ENCODE measurements around the gene PSMB2.

DNA sequence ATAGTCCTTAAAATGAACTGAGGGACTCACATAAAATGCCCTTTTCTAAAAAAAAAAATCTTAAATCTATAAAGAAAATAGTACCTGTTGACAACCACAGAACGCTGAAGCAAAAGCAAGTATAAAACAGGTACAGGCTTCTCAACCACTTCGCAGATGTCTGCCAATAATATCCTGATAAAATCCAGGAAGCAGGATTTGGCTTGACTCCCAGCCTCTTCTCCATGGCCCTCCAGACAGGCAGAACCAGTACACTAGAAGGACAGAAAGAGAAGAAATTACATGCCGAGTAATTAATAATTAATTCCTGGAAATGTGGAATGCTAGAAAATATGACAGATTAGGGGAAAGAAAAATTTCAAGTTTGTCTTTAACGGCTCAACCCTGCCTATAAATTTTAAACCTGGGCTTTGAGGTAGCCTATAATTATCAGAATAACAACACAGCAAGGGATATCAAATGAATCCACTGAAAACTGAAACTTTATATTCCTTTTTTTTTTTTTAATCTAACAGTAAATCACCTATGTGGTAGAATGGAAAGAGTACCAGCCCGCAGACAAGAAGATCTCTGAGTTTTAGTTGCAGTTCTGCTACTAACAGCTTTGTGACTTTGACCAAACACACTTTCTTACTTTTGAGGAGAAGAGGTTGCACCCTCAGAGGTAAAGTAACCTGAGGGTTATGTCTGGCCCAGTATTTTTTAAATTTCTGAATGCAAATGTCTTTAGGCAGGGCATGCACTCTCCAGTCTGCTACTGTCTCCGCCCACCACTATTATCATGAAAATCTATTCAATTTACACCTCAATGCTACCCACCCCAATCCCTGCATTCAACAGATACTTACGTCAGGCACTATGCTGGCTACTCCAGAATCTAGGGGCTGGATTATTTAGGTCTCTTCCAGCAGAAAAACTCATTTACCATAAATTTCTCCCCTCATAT lies 86.8 kb downstream of the PSMB2 start:
- TF ChIP-seq, protein P1, sequence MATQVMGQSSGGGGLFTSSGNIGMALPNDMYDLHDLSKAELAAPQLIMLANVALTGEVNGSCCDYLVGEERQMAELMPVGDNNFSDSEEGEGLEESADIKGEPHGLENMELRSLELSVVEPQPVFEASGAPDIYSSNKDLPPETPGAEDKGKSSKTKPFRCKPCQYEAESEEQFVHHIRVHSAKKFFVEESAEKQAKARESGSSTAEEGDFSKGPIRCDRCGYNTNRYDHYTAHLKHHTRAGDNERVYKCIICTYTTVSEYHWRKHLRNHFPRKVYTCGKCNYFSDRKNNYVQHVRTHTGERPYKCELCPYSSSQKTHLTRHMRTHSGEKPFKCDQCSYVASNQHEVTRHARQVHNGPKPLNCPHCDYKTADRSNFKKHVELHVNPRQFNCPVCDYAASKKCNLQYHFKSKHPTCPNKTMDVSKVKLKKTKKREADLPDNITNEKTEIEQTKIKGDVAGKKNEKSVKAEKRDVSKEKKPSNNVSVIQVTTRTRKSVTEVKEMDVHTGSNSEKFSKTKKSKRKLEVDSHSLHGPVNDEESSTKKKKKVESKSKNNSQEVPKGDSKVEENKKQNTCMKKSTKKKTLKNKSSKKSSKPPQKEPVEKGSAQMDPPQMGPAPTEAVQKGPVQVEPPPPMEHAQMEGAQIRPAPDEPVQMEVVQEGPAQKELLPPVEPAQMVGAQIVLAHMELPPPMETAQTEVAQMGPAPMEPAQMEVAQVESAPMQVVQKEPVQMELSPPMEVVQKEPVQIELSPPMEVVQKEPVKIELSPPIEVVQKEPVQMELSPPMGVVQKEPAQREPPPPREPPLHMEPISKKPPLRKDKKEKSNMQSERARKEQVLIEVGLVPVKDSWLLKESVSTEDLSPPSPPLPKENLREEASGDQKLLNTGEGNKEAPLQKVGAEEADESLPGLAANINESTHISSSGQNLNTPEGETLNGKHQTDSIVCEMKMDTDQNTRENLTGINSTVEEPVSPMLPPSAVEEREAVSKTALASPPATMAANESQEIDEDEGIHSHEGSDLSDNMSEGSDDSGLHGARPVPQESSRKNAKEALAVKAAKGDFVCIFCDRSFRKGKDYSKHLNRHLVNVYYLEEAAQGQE (tag by site-specific recombination; IDR thresholded peaks at IDR 0.05) = no peak
- TF ChIP-seq, protein P2, sequence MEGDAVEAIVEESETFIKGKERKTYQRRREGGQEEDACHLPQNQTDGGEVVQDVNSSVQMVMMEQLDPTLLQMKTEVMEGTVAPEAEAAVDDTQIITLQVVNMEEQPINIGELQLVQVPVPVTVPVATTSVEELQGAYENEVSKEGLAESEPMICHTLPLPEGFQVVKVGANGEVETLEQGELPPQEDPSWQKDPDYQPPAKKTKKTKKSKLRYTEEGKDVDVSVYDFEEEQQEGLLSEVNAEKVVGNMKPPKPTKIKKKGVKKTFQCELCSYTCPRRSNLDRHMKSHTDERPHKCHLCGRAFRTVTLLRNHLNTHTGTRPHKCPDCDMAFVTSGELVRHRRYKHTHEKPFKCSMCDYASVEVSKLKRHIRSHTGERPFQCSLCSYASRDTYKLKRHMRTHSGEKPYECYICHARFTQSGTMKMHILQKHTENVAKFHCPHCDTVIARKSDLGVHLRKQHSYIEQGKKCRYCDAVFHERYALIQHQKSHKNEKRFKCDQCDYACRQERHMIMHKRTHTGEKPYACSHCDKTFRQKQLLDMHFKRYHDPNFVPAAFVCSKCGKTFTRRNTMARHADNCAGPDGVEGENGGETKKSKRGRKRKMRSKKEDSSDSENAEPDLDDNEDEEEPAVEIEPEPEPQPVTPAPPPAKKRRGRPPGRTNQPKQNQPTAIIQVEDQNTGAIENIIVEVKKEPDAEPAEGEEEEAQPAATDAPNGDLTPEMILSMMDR (tag by site-specific recombination; IDR thresholded peaks at IDR 0.05) = no peak
- TF ChIP-seq FEZF1 (tag by site-specific recombination; IDR thresholded peaks at IDR 0.05) = no peak
- TF ChIP-seq ZNF138 (tag by site-specific recombination; IDR thresholded peaks at IDR 0.05; ENCODE audit: borderline replicate concordance) = no peak
- no peak for TF ChIP-seq ZNF837 (tag by site-specific recombination; IDR thresholded peaks at IDR 0.05)
- TF ChIP-seq, protein P3, sequence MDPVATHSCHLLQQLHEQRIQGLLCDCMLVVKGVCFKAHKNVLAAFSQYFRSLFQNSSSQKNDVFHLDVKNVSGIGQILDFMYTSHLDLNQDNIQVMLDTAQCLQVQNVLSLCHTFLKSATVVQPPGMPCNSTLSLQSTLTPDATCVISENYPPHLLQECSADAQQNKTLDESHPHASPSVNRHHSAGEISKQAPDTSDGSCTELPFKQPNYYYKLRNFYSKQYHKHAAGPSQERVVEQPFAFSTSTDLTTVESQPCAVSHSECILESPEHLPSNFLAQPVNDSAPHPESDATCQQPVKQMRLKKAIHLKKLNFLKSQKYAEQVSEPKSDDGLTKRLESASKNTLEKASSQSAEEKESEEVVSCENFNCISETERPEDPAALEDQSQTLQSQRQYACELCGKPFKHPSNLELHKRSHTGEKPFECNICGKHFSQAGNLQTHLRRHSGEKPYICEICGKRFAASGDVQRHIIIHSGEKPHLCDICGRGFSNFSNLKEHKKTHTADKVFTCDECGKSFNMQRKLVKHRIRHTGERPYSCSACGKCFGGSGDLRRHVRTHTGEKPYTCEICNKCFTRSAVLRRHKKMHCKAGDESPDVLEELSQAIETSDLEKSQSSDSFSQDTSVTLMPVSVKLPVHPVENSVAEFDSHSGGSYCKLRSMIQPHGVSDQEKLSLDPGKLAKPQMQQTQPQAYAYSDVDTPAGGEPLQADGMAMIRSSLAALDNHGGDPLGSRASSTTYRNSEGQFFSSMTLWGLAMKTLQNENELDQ (tag by site-specific recombination; IDR thresholded peaks at IDR 0.05; ENCODE audit: low read depth) = no peak
- TF ChIP-seq ZBTB1 (tag by site-specific recombination; IDR thresholded peaks at IDR 0.05) = no peak
- TF ChIP-seq ZSCAN23 (tag by site-specific recombination; IDR thresholded peaks at IDR 0.05) = no peak
- TF ChIP-seq, protein P4, sequence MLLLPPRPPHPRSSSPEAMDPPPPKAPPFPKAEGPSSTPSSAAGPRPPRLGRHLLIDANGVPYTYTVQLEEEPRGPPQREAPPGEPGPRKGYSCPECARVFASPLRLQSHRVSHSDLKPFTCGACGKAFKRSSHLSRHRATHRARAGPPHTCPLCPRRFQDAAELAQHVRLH (tag by site-specific recombination; IDR thresholded peaks at IDR 0.05) = no peak
- TF ChIP-seq ZNF677 (tag by site-specific recombination; IDR thresholded peaks at IDR 0.05) = no peak

Measured in HEK293 (cell line).